Measurements from ENCODE around the gene HIPK3.
A peak's percentile ranks its signal among the peaks of the same experiment; 100 is the strongest.
"Not testable (repeated sequence)": the region's sequence is repeated elsewhere in the genome, so short reads cannot be mapped to it uniquely, and the experiment has no call there.

HIPK3 gene

GRCh38 chr11:33257160-33257896 lies at the start of gene HIPK3:
TSS of gene HIPK3 (plus strand) at chr11:33257381.
- peak; percentile 69 for DNase-seq (ENCODE audit: low spot score)

DNA sequence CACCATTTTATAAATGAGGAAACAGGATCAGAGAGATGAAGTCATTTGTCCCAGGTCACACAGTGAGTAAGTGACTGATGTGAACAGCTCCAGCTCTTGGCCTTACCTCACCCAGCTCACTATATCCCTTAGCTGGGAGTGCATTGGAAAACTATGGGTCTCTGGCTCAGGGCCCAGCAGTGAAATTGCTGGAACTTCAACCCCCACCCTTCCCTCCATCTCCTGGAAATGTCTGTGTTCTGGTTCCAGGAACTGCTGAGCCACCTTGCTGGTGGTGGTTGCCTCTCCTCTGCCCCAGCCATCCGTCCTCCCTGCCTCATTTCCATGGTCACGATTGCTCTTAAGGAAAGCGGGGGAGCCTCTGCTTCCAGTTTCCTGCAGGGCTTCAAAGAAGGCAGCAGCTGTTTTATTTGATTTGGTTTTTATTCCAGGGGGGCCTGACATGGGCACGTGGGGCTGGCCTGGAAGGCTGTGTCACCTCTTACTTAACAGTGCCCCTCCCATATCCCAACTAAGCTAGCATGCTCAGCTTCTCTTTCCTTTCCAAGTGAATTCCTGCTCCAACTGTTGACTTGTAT lies 49.7 kb upstream of the HIPK3 start:
- DNase-seq (ENCODE audit: low spot score) = no peak

DNA sequence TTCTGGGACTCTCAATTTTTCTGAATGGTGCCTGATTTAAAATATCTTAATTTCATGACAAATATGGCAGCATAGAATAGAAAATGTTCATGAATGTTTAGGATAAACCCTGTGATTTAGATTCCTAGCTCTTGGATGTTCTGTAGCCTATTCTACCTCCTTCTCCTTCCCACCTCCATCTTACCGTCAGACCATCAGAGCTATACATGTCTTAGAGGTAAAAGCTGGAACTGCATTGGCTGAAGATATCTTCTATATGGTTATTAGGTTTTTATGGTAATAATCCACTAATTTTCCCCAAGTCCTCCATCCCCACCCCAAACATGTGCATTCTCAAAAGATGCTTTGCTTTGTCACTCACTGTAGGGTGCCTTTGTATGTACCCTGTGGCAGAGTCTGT lies 49.0 kb upstream of the HIPK3 start:
- DNase-seq (ENCODE audit: low spot score) = no peak

- no peak for DNase-seq (ENCODE audit: low spot score)
Measured at GRCh38 chr11:33211153-33211552, 46.0 kb upstream of the HIPK3 start.

DNA sequence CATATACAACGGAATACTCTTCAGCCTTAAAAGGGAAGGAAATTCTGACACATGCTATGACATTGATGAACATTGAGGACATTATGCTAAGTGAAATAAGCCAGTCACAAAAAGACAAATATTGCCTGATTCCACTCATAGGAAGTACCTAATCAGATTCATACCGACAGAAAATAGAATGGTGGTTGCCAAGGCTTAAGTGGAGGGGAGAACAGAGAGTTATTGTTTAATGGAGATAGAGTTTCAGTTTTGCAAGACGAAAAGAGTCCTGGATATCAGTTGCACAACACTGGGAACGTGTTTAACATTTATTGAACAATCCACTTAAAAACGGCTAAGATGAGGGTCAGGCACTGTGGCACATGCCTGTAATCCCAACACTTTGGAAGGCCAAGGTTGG lies 45.6 kb upstream of the HIPK3 start:
- DNase-seq (ENCODE audit: low spot score) = no peak

DNA sequence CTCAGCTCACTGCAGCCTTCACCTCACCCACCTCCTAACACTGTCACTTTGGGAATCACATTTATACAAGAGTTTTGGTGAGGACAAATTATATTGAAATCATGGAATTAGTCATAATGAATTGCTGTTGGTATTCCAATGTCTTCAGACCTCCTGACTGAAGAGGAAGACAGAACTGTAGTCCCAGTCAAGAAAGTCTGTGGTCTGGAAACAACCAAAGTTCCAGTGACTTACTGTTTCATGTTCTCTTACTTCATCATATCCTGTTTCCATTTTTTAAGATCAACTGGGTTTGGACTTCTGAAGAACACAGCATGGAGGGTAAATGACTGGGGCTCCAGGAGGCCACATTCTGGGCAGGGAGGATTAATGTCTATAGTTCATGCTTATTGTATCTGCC lies 43.0 kb upstream of the HIPK3 start:
- no peak for DNase-seq (ENCODE audit: low spot score)

- DNase-seq (ENCODE audit: low spot score) = no peak
Measured at GRCh38 chr11:33214767-33215166, 42.4 kb upstream of the HIPK3 start.

DNA sequence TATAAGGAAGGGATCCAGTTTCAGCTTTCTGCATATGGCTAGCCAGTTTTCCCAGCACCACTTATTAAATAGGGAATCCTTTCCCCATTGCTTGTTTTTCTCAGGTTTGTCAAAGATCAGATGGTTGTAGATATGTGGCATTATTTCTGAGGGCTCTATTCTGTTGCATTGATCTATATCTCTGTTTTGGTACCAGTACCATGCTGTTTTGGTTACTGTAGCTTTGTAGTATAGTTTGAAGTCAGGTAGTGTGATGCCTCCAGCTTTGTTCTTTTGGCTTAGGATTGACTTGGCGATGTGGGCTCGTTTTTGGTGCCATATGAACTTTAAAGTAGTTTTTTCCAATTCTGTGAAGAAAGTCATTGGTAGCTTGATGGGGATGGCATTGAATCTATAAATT lies 40.5 kb upstream of the HIPK3 start:
- not testable (repeated sequence) for DNase-seq (ENCODE audit: low spot score)

- no peak for DNase-seq (ENCODE audit: low spot score)
Measured at GRCh38 chr11:33222052-33222750, 35.0 kb upstream of the HIPK3 start.

- DNase-seq (ENCODE audit: low spot score) = no peak
Measured at GRCh38 chr11:33225371-33225770, 31.8 kb upstream of the HIPK3 start.

DNA sequence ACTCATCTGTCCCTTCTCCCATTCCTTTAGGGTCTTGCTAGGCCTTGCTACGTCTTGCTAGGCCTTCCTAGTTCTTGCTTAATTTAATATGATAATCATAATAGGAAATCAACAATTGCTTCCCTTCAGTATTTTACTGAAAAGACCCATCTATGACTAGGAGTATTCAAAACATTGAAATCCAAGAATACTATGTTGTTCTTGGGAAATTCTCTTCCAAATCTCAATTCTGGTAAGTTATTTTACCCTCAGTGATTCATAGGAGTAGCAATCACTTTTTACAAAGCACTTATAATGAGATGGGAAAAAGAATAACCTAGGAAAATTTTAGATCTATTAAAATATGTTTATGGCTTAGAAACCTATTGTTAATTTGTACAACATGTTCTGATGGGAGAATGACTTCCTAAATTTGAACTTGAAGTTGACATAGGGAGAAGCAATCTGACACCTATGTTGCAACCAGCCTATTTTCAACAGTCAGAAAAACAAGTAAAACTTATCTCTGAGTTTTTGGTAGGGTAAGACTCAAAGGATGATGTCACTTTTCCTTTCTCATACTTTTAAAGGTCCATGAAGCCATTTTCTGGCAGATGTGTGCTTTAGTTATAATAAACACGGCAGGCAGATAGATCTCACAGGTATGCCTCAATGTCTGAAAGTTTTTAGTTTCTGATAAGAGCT lies 29.5 kb upstream of the HIPK3 start:
- DNase-seq (ENCODE audit: low spot score) = no peak

GRCh38 chr11:33234397-33235190 lies 22.6 kb upstream of the HIPK3 start:
- no peak for DNase-seq (ENCODE audit: low spot score)

DNA sequence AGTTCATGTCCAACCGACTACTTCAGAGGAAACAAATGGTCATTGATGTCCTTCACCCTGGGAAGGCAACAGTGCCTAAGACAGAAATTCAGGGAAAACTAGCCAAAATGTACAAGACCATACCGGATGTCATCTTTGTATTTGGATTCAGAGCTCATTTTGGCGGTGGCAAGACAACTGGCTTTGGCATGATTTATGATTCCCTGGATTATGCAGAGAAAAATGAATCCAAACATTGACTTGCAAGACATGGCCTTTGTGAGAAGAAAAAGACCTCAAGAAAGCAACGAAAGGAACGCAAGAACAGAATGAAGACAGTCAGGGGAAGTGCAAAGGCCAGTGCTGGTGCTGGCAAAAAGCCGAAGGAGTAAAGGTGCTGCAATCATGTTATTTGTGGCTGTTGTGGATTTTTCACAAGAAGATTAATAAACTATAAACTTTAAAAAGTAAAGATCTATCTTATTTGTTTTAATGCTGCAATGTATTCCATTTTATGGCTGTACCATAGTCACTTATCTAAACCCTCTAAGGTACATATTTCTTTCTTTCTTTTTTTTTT lies 20.1 kb upstream of the HIPK3 start:
- no peak for DNase-seq (ENCODE audit: low spot score)

GRCh38 chr11:33242575-33242974 lies 14.6 kb upstream of the HIPK3 start:
- DNase-seq (ENCODE audit: low spot score) = no peak

- not testable (repeated sequence) for DNase-seq (ENCODE audit: low spot score)
Measured at GRCh38 chr11:33243654-33244053, 13.5 kb upstream of the HIPK3 start.

GRCh38 chr11:33248416-33248971 lies 8.7 kb upstream of the HIPK3 start:
- DNase-seq (ENCODE audit: low spot score) = no peak

- DNase-seq (ENCODE audit: low spot score) = no peak
Measured at GRCh38 chr11:33256031-33256812, 959 bp upstream of the HIPK3 start.

DNA sequence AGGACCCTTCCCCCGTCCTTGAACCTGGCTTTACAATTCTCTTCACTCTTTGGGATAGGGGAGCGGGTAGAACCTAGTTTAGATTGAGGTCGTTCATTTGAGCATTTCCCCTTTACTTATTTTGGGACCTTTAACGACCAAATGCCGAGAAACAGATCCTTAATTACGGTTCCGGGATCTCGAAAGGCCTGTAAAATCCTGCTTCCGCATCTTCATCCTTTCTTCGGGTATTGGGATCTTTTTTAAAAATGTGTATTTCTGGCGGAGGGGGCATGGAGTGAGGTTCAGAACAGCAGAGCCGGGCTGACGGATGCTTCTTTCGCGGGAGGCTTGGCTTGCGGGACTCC lies 395 bp upstream of the HIPK3 start:
- DNase-seq (ENCODE audit: low spot score) = no peak

DNA sequence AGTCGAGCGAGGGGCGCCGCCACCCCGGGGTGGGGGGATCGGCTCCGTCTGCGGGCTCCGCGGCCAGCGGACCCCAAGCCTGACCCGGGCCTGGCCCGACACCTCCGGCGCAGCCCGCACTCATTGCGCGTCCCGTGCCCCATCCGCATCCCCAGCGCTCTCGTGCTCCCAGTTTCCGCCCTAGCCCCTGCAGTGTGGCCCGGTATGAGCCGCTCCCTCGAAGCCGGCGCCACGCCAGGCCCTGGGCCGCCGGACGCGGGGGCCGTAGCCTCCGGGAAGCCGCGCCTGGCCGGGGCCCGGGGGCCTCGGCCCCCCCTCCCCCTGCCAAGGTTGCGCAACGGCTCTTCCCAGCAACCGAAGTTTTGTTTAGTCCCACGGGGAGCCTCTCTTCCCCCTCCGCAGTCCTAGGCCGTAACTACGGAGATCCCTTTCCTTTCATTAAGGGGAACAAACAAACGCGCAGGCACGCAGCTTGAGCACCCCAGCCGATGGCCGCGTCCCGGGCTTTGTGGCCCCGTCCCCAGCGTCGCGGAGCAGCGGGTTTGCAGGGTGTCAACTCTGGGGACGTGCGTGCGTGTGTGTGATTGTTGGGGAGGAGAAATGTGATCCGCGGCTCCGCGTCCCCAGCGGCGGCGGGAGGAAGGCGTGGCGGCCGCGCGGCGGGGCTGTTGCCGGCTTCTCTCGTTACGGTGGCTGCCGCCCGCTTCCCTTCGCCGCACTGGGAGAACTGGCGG lies 883 bp downstream of the HIPK3 start:
- peak; percentile 65 for DNase-seq (ENCODE audit: low spot score)

Data from CD4-positive, alpha-beta T cell treated with Interleukin-6 at 100 ng/mL for 8 hours (primary cell).